Upper lobe of right lung (tissue), 1 donor: ENCODE results near the gene PRRT1. TPM values are rescaled to one million over a fixed set of nuclear protein-coding genes. Genes with fewer than 3 reads are reported as not detected.

Experiments
- ATAC-seq: fragments of 200-7000 bp; cut with Tn5 transposase; one replicate; pipeline ENCODE4 v1.9.1; 2020; ENCODE audit warnings: mild to moderate bottlenecking, moderate library complexity
- DNase-seq: peaks from one replicate; pipeline ENCODE4 v3.0.0-alpha.2; 2020
- H3K27ac ChIP-seq: fragments of 200-600 bp; one replicate; pipeline ENCODE4 v1.8.0; 2022
- H3K27me3 ChIP-seq: fragments of 200-600 bp; one replicate; pipeline ENCODE4 v1.8.0; 2022; ENCODE audit warnings: mild to moderate bottlenecking
- H3K36me3 ChIP-seq: fragments of 200-600 bp; one replicate; pipeline ENCODE4 v1.8.0; 2022
- H3K4me1 ChIP-seq: fragments of 200-600 bp; one replicate; pipeline ENCODE4 v1.8.0; 2022
- H3K4me3 ChIP-seq: fragments of 200-600 bp; one replicate; pipeline ENCODE4 v1.8.0; 2022; ENCODE audit warnings: mild to moderate bottlenecking
- H3K9me3 ChIP-seq: fragments of 200-600 bp; one replicate; pipeline ENCODE4 v1.8.0; 2022
- intact Hi-C: fragments of 100-400 bp; cut with DNase I; formaldehyde crosslinking; loops from one replicate; pipeline ENCODE4 v1.11.0; 2022
- total RNA-seq: library from RNA; stranded (reverse); fragmentation: NEBNext Ultra II Directional; extraction: Animal tissue kit (Norgen Biotek cat#: 25700); gene quantifications from one replicate; pipeline ENCODE4 v1.2.1, GENCODE V29; 2021
- TF ChIP-seq, protein P1 (sequence below): fragments of 200-600 bp; IDR thresholded peaks from one replicate; pipeline ENCODE4 v1.8.0; 2022; ENCODE audit warnings: antibody characterized with exemption
- donor health status: DM: no; HTN: yes; CAD: no; lungs with severe emphysema.

PRRT1 gene
- total RNA-seq, 1 donor from 2014 or later = 1.4 TPM

DNA sequence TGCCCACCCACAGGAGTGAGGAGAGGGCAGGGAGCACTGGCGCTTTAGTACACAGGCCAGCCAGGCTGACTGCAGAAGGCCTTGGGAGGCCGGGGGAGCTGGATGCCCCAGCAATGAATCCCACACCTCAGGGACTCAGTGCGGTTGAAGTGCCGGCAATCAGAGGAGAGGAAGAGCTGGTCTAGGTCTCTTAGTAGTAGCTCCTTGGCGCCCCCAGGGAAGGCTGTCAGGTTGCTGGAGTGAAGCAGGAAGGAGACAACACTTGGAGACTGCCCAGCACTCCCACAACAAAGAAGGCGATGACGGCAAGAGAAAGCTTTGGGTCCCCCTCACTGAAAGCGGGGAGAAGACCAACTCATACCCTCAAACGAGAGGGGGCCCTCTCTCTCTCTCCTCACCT lies 34.3 kb downstream of the PRRT1 start:
- H3K4me3 ChIP-seq = no peak overlapping the region
- intact Hi-C loops = no loop called here
- peak overlapping the region; percentile 76 for H3K27ac ChIP-seq
- DNase-seq (no peak), ATAC-seq (no peak)
- peaks cover 29% of the 10 kb centered on the region for H3K4me1 ChIP-seq
- TF ChIP-seq, protein P1, sequence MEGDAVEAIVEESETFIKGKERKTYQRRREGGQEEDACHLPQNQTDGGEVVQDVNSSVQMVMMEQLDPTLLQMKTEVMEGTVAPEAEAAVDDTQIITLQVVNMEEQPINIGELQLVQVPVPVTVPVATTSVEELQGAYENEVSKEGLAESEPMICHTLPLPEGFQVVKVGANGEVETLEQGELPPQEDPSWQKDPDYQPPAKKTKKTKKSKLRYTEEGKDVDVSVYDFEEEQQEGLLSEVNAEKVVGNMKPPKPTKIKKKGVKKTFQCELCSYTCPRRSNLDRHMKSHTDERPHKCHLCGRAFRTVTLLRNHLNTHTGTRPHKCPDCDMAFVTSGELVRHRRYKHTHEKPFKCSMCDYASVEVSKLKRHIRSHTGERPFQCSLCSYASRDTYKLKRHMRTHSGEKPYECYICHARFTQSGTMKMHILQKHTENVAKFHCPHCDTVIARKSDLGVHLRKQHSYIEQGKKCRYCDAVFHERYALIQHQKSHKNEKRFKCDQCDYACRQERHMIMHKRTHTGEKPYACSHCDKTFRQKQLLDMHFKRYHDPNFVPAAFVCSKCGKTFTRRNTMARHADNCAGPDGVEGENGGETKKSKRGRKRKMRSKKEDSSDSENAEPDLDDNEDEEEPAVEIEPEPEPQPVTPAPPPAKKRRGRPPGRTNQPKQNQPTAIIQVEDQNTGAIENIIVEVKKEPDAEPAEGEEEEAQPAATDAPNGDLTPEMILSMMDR = no peak
- H3K9me3 ChIP-seq = no peaks in the 10 kb centered on the region
- H3K27me3 ChIP-seq = no peaks in the 10 kb centered on the region
- peaks cover 65% of the 10 kb centered on the region for H3K36me3 ChIP-seq

DNA sequence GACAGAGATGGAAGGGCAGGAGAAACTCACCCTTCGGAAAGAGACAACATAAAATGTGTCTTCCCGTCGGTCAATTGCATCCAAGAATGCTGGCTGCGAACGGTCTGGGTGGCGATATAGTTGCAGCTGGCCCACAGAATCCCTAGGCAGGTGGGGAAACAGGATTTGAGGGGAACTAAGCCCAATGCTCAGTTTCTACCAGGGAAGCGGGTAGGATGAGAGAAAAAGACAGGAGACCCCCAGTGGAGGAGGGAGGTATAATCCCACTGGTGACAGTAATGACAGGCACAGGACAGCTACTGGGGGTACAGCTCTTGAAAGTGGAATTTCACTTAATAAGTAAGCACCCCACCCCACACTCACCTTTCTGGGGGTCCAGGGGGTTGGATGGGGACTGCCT lies 35.1 kb downstream of the PRRT1 start:
- ATAC-seq (no peak), DNase-seq (no peak)
- Histone ChIP-seq H3K27ac (peak overlapping the region; percentile 55), H3K4me3 (no peak overlapping the region), H3K9me3 (no peaks in the 10 kb centered on the region), H3K36me3 (peaks cover 57% of the 10 kb centered on the region), H3K4me1 (peaks cover 37% of the 10 kb centered on the region), H3K27me3 (no peaks in the 10 kb centered on the region)
- TF ChIP-seq, protein P1 = peak; percentile 34
- intact Hi-C loops = no loop called here

- intact Hi-C loops = no loop called here
- DNase-seq = no peak
- Histone ChIP-seq H3K4me1 (peaks cover 43% of the 10 kb centered on the region), H3K36me3 (peaks cover 47% of the 10 kb centered on the region), H3K9me3 (no peaks in the 10 kb centered on the region), H3K4me3 (no peak overlapping the region), H3K27ac (no peak overlapping the region), H3K27me3 (no peaks in the 10 kb centered on the region)
- ATAC-seq = no peak
- TF ChIP-seq, protein P1 = no peak
These were observed 36.1 kb downstream of the PRRT1 start for GRCh38 chr6:32115623-32116022.

DNA sequence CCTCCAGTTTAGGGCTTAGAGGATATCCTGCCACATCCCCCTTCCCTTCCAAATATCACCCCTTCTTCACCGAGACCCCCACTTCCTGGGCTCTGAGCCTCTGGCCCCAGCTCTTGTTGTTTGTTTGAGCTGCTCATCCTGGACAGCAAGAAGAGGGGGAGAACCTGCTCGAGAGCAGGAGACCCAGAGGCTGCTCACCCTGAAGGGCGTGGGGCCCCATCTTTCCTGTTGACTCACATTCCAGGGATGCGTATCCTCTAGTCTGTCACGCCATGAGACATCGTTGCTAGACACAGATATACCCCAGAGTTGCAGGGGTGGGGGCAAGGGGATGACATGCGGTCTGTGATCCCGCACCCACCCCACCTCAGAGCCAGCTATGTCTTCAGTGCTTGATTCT lies 36.9 kb downstream of the PRRT1 start:
- no peaks in the 10 kb centered on the region for H3K27me3 ChIP-seq
- H3K36me3 ChIP-seq = peaks cover 38% of the 10 kb centered on the region
- peak overlapping the region; percentile 77 for H3K27ac ChIP-seq
- no peak overlapping the region for H3K4me3 ChIP-seq
- DNase-seq (no peak), ATAC-seq (no peak)
- peaks cover 51% of the 10 kb centered on the region for H3K4me1 ChIP-seq
- intact Hi-C loops = no loop called here
- no peaks in the 10 kb centered on the region for H3K9me3 ChIP-seq
- TF ChIP-seq, protein P1 = no peak

DNA sequence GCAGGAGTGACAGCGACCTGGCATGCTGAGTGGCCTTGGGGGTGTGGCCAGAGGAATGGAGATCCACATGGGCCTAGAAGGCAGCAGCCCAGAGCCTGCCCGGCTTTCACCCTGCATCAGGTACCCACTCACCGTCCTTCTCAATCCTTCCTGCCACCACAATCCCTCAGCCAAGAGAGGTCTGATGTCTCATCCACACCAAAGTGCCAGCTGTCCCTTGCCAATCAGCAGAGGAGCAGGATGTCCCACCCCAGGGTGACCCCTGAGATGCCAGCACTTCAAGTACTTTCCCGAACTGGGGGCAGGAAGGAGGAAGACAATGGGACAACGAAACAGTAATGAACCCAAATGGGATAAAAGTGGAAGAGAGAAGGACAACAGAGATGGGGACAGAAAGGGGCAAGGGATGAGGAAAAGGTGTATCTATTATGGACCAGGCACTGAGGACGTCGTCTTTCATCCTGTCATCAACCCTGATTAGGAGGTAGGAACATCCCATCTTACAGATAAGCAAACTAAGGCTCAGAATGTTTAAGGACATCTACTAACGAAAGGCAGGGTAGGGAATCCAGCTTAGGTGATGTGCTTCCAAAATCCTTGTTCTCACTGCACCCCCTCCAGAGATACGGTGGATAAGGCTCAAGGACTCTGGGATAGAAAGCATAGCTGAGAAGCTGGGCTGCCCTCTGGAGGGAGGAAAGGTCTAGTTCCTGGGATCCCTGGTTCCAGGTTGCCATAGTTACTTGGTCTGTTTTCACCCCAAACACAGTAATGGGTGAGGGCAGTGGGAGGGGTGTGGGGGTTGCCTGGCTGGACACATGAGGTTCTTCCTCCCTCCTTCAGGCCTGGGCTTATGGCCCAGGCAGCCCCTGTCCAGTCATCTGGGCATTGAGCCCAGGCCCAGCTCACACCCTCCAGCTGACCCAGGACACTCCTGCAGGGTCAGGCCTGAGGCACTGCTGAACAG lies 38.1 kb downstream of the PRRT1 start:
- H3K27ac ChIP-seq = peak overlapping the region; percentile 77
- H3K9me3 ChIP-seq = no peaks in the 10 kb centered on the region
- peaks cover 33% of the 10 kb centered on the region for H3K36me3 ChIP-seq
- no peaks in the 10 kb centered on the region for H3K27me3 ChIP-seq
- peaks cover 42% of the 10 kb centered on the region for H3K4me1 ChIP-seq
- DNase-seq (peak; percentile 79), ATAC-seq (peak; percentile 77)
- H3K4me3 ChIP-seq = no peak overlapping the region
- TF ChIP-seq, protein P1 = peak; percentile 29
- intact Hi-C loops = no loop called here
